Colonic mucosa (tissue), 4 donors: ENCODE results near the gene PANK4. TPM values are rescaled to one million over a fixed set of nuclear protein-coding genes. Genes with fewer than 3 reads are reported as not detected.

Experiments
- DNase-seq: peaks from one replicate; pipeline ENCODE4 v3.0.0-alpha.2; 2020
- H3K27ac ChIP-seq: fragments of 200-600 bp; one replicate; pipeline ENCODE4 v1.8.0; 2021
- H3K27me3 ChIP-seq: fragments of 200-600 bp; one replicate; pipeline ENCODE4 v1.8.0; 2021
- H3K36me3 ChIP-seq: fragments of 200-600 bp; one replicate; pipeline ENCODE4 v1.8.0; 2021
- H3K4me1 ChIP-seq: fragments of 200-600 bp; one replicate; pipeline ENCODE4 v1.8.0; 2021; ENCODE audit warnings: mild to moderate bottlenecking
- H3K4me3 ChIP-seq: fragments of 200-600 bp; one replicate; pipeline ENCODE4 v1.8.0; 2021
- H3K9ac ChIP-seq, 2 donors: one replicate each; pipeline ENCODE4 v1.7.0; 2013; ENCODE audit warnings: control low read depth in 2 of 2, low read depth in 2 of 2, low read length in 2 of 2
- H3K9me3 ChIP-seq: fragments of 200-600 bp; one replicate; pipeline ENCODE4 v1.8.0; 2021
- CTCF ChIP-seq: fragments of 200-600 bp; IDR thresholded peaks from one replicate; pipeline ENCODE4 v1.8.0; 2022; ENCODE audit warnings: antibody characterized with exemption, mild to moderate bottlenecking
- intact Hi-C: fragments of 100-400 bp; cut with DNase I; formaldehyde crosslinking; loops from one replicate; pipeline ENCODE4 v1.14.1; 2022
- total RNA-seq, 2 donors: library from RNA; stranded (reverse); fragmentation: NEBNext Ultra II Directional in 1 of 2; extraction: Animal tissue kit (Norgen Biotek cat#: 25700) in 1 of 2; gene quantifications; one replicate each; pipeline ENCODE4 v1.2.1, GENCODE V29; 2021
- donor health status: healthy.
- donor health status: DM: no; HTN: no; CAD: no.
- donor health status: DM: no; HTN: no; CAD: no.

The PANK4 gene
- total RNA-seq, 2 donors from 2014 or later = 27.0 to 42.0 TPM

GRCh38 chr1:2497891-2498290 lies 28.5 kb downstream of the PANK4 start:
- Histone ChIP-seq H3K4me3 (no peak overlapping the region), H3K27ac (no peak overlapping the region), H3K36me3 (no peaks in the 10 kb centered on the region), H3K4me1 (no peaks in the 10 kb centered on the region), H3K9ac (no peak overlapping the region), H3K27me3 (no peaks in the 10 kb centered on the region), H3K9me3 (no peaks in the 10 kb centered on the region)
- intact Hi-C loops = no loop called here
- no peak for TF ChIP-seq CTCF
- DNase-seq = no peak

GRCh38 chr1:2496746-2497145 lies 29.6 kb downstream of the PANK4 start:
- TF ChIP-seq CTCF = no peak
- intact Hi-C loops = no loop called here
- Histone ChIP-seq H3K36me3 (no peaks in the 10 kb centered on the region), H3K27me3 (no peaks in the 10 kb centered on the region), H3K9me3 (no peaks in the 10 kb centered on the region), H3K27ac (no peak overlapping the region), H3K4me1 (no peaks in the 10 kb centered on the region), H3K9ac (no peak overlapping the region), H3K4me3 (no peak overlapping the region)
- DNase-seq = no peak

GRCh38 chr1:2496087-2496622 lies 30.2 kb downstream of the PANK4 start:
- Histone ChIP-seq H3K4me1 (no peaks in the 10 kb centered on the region), H3K9me3 (no peaks in the 10 kb centered on the region), H3K27ac (no peak overlapping the region), H3K4me3 (no peak overlapping the region), H3K27me3 (no peaks in the 10 kb centered on the region), H3K9ac (no peak overlapping the region), H3K36me3 (no peaks in the 10 kb centered on the region)
- DNase-seq = no peak
- intact Hi-C loops = no loop called here
- TF ChIP-seq CTCF = no peak

- Histone ChIP-seq H3K27me3 (no peaks in the 10 kb centered on the region), H3K9ac (no peak overlapping the region), H3K27ac (no peak overlapping the region), H3K9me3 (no peaks in the 10 kb centered on the region), H3K4me1 (no peaks in the 10 kb centered on the region), H3K36me3 (no peaks in the 10 kb centered on the region), H3K4me3 (no peak overlapping the region)
- intact Hi-C loops = no loop called here
- DNase-seq = no peak
- no peak for TF ChIP-seq CTCF
These were observed 30.9 kb downstream of the PANK4 start for GRCh38 chr1:2495546-2495945.

GRCh38 chr1:2495026-2495425 lies 31.4 kb downstream of the PANK4 start:
- H3K9ac ChIP-seq = no peak overlapping the region
- no peak overlapping the region for H3K4me3 ChIP-seq
- H3K27me3 ChIP-seq = no peaks in the 10 kb centered on the region
- no peaks in the 10 kb centered on the region for H3K4me1 ChIP-seq
- no peak overlapping the region for H3K27ac ChIP-seq
- intact Hi-C loops = no loop called here
- no peaks in the 10 kb centered on the region for H3K9me3 ChIP-seq
- H3K36me3 ChIP-seq = no peaks in the 10 kb centered on the region
- no peak for DNase-seq
- TF ChIP-seq CTCF = no peak
